GM11168 (cell line): ENCODE data around the gene RNF32.

ENCODE experiments used
- in situ Hi-C: fragments of 300-500 bp; cut with MboI; formaldehyde crosslinking; loops from one replicate; pipeline ENCODE4 v1.12.0; 2022; ENCODE audit warnings: low sequenced_read_pairs; ENCODE audit not compliant: unreplicated experiment

The RNF32 gene

GRCh38 chr7:156640257-156640948 lies at the start of gene RNF32:
Gene RNF32, plus strand, starts transcription at chr7:156640774. Its CDS starts 3,104 bp downstream, at chr7:156643878.
- in situ Hi-C loops, result no loop called here

GRCh38 chr7:156592155-156592884 lies 48.3 kb upstream of the RNF32 start:
- in situ Hi-C loops, result no loop called here

GRCh38 chr7:156594283-156595080 lies 46.1 kb upstream of the RNF32 start:
- in situ Hi-C loops, result no loop called here

- in situ Hi-C loops, result no loop called here
Observed at GRCh38 chr7:156600496-156600895, 40.1 kb upstream of the RNF32 start.

- in situ Hi-C loops, result no loop called here
Observed at GRCh38 chr7:156602283-156602682, 38.3 kb upstream of the RNF32 start.

- in situ Hi-C loops, result no loop called here
Observed at GRCh38 chr7:156603011-156603410, 37.6 kb upstream of the RNF32 start.

GRCh38 chr7:156603629-156604028 lies 36.9 kb upstream of the RNF32 start:
- in situ Hi-C loops, result no loop called here

GRCh38 chr7:156604311-156604710 lies 36.3 kb upstream of the RNF32 start:
- in situ Hi-C loops, result no loop called here

- in situ Hi-C loops, result no loop called here
Observed at GRCh38 chr7:156604836-156605695, 35.5 kb upstream of the RNF32 start.

- in situ Hi-C loops, result no loop called here
Observed at GRCh38 chr7:156606135-156606534, 34.4 kb upstream of the RNF32 start.

GRCh38 chr7:156606691-156607331 lies 33.8 kb upstream of the RNF32 start:
- in situ Hi-C loops, result no loop called here

GRCh38 chr7:156607332-156608172 lies 33.0 kb upstream of the RNF32 start:
- in situ Hi-C loops, result no loop called here

- in situ Hi-C loops, result no loop called here
Observed at GRCh38 chr7:156608173-156608478, 32.4 kb upstream of the RNF32 start.

GRCh38 chr7:156609010-156609877 lies 31.3 kb upstream of the RNF32 start:
- in situ Hi-C loops, result no loop called here

- in situ Hi-C loops, result no loop called here
Observed at GRCh38 chr7:156610130-156610529, 30.4 kb upstream of the RNF32 start.

GRCh38 chr7:156610601-156611000 lies 30.0 kb upstream of the RNF32 start:
- in situ Hi-C loops, result no loop called here

- in situ Hi-C loops, result no loop called here
Observed at GRCh38 chr7:156611014-156612010, 29.3 kb upstream of the RNF32 start.
